ENCODE data around the gene CADPS. TPM values are rescaled to one million over a fixed set of nuclear protein-coding genes. Genes with fewer than 3 reads are reported as not detected.

The CADPS gene
- total and polyA plus RNA-seq, 9 of the 15 experiments (the other 6 are each of a cell fraction or from before 2014, with no cell fraction given): not detected

- TF ChIP-seq RFX1 (IDR thresholded peaks at IDR 0.05) (no peak), PRMT5 (CRISPR knock-in tag; IDR thresholded peaks at IDR 0.05) (no peak)
These were observed 175.5 kb downstream of the CADPS start (continued) for GRCh38 chr3:62699728-62700127.

DNA sequence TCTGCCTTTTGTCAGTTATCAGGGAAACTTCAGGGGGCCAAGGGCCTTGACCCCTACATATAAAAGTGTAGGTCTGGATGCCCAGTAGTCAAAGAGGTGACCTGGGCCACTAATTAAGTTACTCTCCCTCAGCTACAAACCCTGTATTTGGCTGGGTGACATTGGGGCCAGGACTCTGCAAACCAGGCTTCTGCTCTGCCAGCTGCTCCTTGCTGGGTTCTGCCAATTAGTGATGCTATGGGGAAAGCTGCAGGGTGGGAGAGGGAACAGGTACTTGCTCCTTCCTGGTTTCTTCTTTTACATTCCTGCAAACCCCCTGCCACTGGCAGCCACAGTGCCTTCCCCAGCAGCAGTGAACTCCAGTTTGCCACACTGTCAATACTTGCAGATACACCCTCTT lies 179.2 kb downstream of the CADPS start:
- Histone ChIP-seq H3K9me3 (replicated peaks; ENCODE audit: control insufficient read depth, insufficient read depth, low read depth, low read length) (no peaks in the 10 kb centered on the region), H3K79me2 (ENCODE audit: control insufficient read depth, insufficient read depth, low read length) (no peaks in the 10 kb centered on the region), H3K9ac (ENCODE audit: insufficient read depth in 1 of 2, low read depth in 2 of 2, low read length in 2 of 2) (no peak overlapping the region), H3K4me2 (ENCODE audit: insufficient read depth, low read length) (no peak overlapping the region), H2AFZ (ENCODE audit: low read depth, low read length) (no peak overlapping the region), H3K4me1 (replicated peaks in 1 of 2; ENCODE audit: control insufficient read depth in 2 of 2, insufficient read depth in 2 of 2, low read length in 2 of 2) (no peaks in the 10 kb centered on the region), H3K4me3 (no peak overlapping the region), H3K36me3 (ENCODE audit: control insufficient read depth, insufficient read depth, low read length) (no peaks in the 10 kb centered on the region), H4K20me1 (replicated peaks; ENCODE audit: control insufficient read depth, insufficient read depth, low read length) (no peaks in the 10 kb centered on the region), H3K27me3 (ENCODE audit: control insufficient read depth in 2 of 2, insufficient read depth in 2 of 2, low read length in 2 of 2) (no peaks in the 10 kb centered on the region), H3K27ac (ENCODE audit: extremely low read depth, low read depth, low read length) (no peak overlapping the region), H3K9me1 (ENCODE audit: control insufficient read depth, insufficient read depth, low read length) (no peaks in the 10 kb centered on the region)
- intact Hi-C loops (cut with micrococcal nuclease) (no loop called here), in situ Hi-C loops (cut with MboI) (no loop called here)
- CTCF ChIA-PET (ENCODE audit: low intra/inter-chr PET ratio): no interaction called here
- DNase-seq (ENCODE audit: extremely low read depth in 1 of 4, low spot score in 3 of 4): no peak
- BruUV-seq (replicated peaks): no TSS peak
- TF ChIP-seq L3MBTL2 (IDR thresholded peaks at IDR 0.05) (no peak), KDM2B (CRISPR knock-in tag; IDR thresholded peaks at IDR 0.05) (no peak), MYBL2 (IDR thresholded peaks at IDR 0.05; ENCODE audit: low read depth) (no peak), MYBL2 (CRISPR knock-in tag; IDR thresholded peaks at IDR 0.05; ENCODE audit: borderline replicate concordance) (no peak), GABPA (tag; conservative IDR thresholded peaks at IDR 0.05; ENCODE audit: low read depth) (no peak), C11orf30 (IDR thresholded peaks at IDR 0.05; ENCODE audit: low read depth) (no peak), CEBPG (CRISPR knock-in tag; IDR thresholded peaks at IDR 0.05) (no peak), CEBPG (tag; conservative IDR thresholded peaks at IDR 0.05 in 1 of 2, IDR thresholded peaks at IDR 0.05 in 1 of 2) (no peak)
- TF ChIP-seq, protein P1, sequence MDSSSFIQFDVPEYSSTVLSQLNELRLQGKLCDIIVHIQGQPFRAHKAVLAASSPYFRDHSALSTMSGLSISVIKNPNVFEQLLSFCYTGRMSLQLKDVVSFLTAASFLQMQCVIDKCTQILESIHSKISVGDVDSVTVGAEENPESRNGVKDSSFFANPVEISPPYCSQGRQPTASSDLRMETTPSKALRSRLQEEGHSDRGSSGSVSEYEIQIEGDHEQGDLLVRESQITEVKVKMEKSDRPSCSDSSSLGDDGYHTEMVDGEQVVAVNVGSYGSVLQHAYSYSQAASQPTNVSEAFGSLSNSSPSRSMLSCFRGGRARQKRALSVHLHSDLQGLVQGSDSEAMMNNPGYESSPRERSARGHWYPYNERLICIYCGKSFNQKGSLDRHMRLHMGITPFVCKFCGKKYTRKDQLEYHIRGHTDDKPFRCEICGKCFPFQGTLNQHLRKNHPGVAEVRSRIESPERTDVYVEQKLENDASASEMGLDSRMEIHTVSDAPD (CRISPR knock-in tag; IDR thresholded peaks at IDR 0.05): no peak
- FAIRE-seq: no peak
- POLR2A ChIA-PET: no interaction called here
- no peak for ATAC-seq

All from K562 (cell line).